K562 (cell line): ENCODE results near the gene MAGI2. TPM values are rescaled to one million over a fixed set of nuclear protein-coding genes. Genes with fewer than 3 reads are reported as not detected.

Source experiments
- ATAC-seq: fragments of 200-7000 bp; cut with Tn5 transposase; 3 replicates; pipeline ENCODE4 v1.9.1; 2020; ENCODE audit warnings: moderate library complexity
- BruUV-seq: library from RNA; stranded (reverse); fragments of 400-500 nt; replicated peaks from 2 replicates; lab custom pipeline; 2021; lab: Mats Ljungman, UMichigan
- CTCF ChIA-PET: fragments of 300-600 bp; formaldehyde crosslinking; extraction: SDS; loops from one replicate; lab custom pipeline; 2021; ENCODE audit warnings: low intra/inter-chr PET ratio; lab: Yijun Ruan, JAX
- POLR2A ChIA-PET: fragments of 300-600, 350-650 bp; sonication (Branson Sonifier 250); formaldehyde crosslinking; extraction: SDS; loops from one replicate; lab custom pipeline; 2021; ENCODE audit warnings: antibody characterized with exemption, inconsistent platforms; lab: Yijun Ruan, JAX
- DNase-seq, 4 experiments: peaks; one replicate each; pipeline versions ENCODE4 v3.0.0 to v3.0.0-alpha.2; 2011 to 2018; ENCODE audit warnings: low spot score in 3 of 4, mixed read lengths in 3 of 4; ENCODE audit errors: extremely low read depth in 1 of 4
- FAIRE-seq: peaks from 2 replicates; lab custom pipeline; 2011; peaks lifted over from hg19 to GRCh38; lab: Jason Lieb, UNC
- H2AFZ ChIP-seq: 2 replicates; pipeline ENCODE4 v1.6.0; 2011; ENCODE audit warnings: low read depth, low read length, control low read depth, inconsistent platforms
- H3K27ac ChIP-seq: fragments of 200-600 bp; 3 replicates; pipeline ENCODE4 v1.8.0; 2011; ENCODE audit warnings: low read depth, mild to moderate bottlenecking, control low read depth, inconsistent platforms, low read length, moderate library complexity, mixed read lengths; ENCODE audit errors: extremely low read depth
- H3K27me3 ChIP-seq, 2 experiments: fragments of 300-600 bp in 1 of 2; 2 replicates in 1 of 2; 3 replicates in 1 of 2; pipeline versions ENCODE4 v1.6.0 to v1.8.0; 2011; ENCODE audit warnings: inconsistent platforms in 2 of 2, low read length in 2 of 2, mild to moderate bottlenecking in 1 of 2, mixed read lengths in 1 of 2, moderate library complexity in 1 of 2; ENCODE audit not compliant: control insufficient read depth in 2 of 2, insufficient read depth in 2 of 2
- H3K36me3 ChIP-seq: fragments of 300-600 bp; 3 replicates; pipeline ENCODE4 v1.8.0; 2011; ENCODE audit warnings: mild to moderate bottlenecking, low read length, inconsistent platforms; ENCODE audit not compliant: control insufficient read depth, insufficient read depth
- H3K4me1 ChIP-seq, 2 experiments: fragments of 200-600 bp in 1 of 2; replicated peaks in 1 of 2; 2 replicates in 1 of 2; 3 replicates in 1 of 2; pipeline versions ENCODE4 v1.5.1 to v1.8.0; 2011; ENCODE audit warnings: inconsistent platforms in 2 of 2, low read length in 2 of 2, mild to moderate bottlenecking in 1 of 2, mixed read lengths in 1 of 2, moderate library complexity in 1 of 2; ENCODE audit not compliant: control insufficient read depth in 2 of 2, insufficient read depth in 2 of 2
- H3K4me2 ChIP-seq: 2 replicates; pipeline ENCODE4 v1.6.1; 2011; ENCODE audit warnings: low read length, control low read depth, inconsistent platforms, mixed read lengths; ENCODE audit not compliant: insufficient read depth
- H3K4me3 ChIP-seq: fragments of 200-600 bp; sonication (generic), shearing (Covaris generic); 2 replicates; pipeline ENCODE4 v1.5.1; 2016; ENCODE audit warnings: control low read depth, inconsistent platforms
- H3K79me2 ChIP-seq: fragments of 200-600 bp; 3 replicates; pipeline ENCODE4 v1.8.0; 2011; ENCODE audit warnings: low read length, inconsistent platforms; ENCODE audit not compliant: control insufficient read depth, insufficient read depth
- H3K9ac ChIP-seq, 2 experiments: 2 replicates each; pipeline versions ENCODE4 v1.6.0 to v1.6.1; 2011; ENCODE audit warnings: low read depth in 2 of 2, low read length in 2 of 2, control low read depth in 1 of 2, inconsistent platforms in 1 of 2, mild to moderate bottlenecking in 1 of 2, mixed read lengths in 1 of 2; ENCODE audit not compliant: insufficient read depth in 1 of 2
- H3K9me1 ChIP-seq: one replicate; pipeline ENCODE4 v1.6.0; 2011; ENCODE audit warnings: inconsistent platforms, mild to moderate bottlenecking, low read length, moderate library complexity; ENCODE audit not compliant: control insufficient read depth, insufficient read depth
- H3K9me3 ChIP-seq: replicated peaks from 2 replicates; pipeline ENCODE4 v1.5.1; 2011; ENCODE audit warnings: low read depth, low read length, inconsistent platforms; ENCODE audit not compliant: control insufficient read depth, insufficient read depth
- H4K20me1 ChIP-seq: replicated peaks from 2 replicates; pipeline ENCODE4 v1.6.1; 2011; ENCODE audit warnings: low read length, inconsistent platforms, mixed read lengths; ENCODE audit not compliant: control insufficient read depth, insufficient read depth
- ARNT ChIP-seq, 2 experiments: fragments of 450-650 bp; IDR thresholded peaks; 2 replicates each; pipeline ENCODE4 v1.6.1; 2016; ENCODE audit warnings: mild to moderate bottlenecking in 1 of 2
- CBFB ChIP-seq: sonication (generic); formaldehyde crosslinking; IDR thresholded peaks from 2 replicates; pipeline ENCODE4 v1.4.0; 2020; ENCODE audit warnings: mild to moderate bottlenecking, missing genetic modification reagents
- CBX1 ChIP-seq: sonication (generic); IDR thresholded peaks from 2 replicates; pipeline ENCODE4 v1.6.1; 2016; ENCODE audit warnings: antibody characterized with exemption, low read depth, mild to moderate bottlenecking
- DNMT1 ChIP-seq: fragments of 450-650 bp; IDR thresholded peaks from 2 replicates; pipeline ENCODE4 v1.6.1; 2016; ENCODE audit warnings: antibody characterized with exemption, mild to moderate bottlenecking
- HDGF ChIP-seq: fragments of 450-650 bp; IDR thresholded peaks from 2 replicates; pipeline ENCODE4 v1.6.1; 2016
- HNRNPL ChIP-seq: fragments of 200-400 bp; formaldehyde crosslinking; IDR thresholded peaks from 2 replicates; pipeline ENCODE4 v1.6.1; 2017; ENCODE audit warnings: low read depth, mild to moderate bottlenecking, low read length
- SMAD4 ChIP-seq: fragments of 250-450 bp; sonication (Bioruptor Pico); conservative IDR thresholded peaks from 2 replicates; pipeline ENCODE4 v1.8.0; 2021; ENCODE audit warnings: inconsistent platforms, mild to moderate bottlenecking, moderate library complexity
- ZC3H4 ChIP-seq: sonication (generic); formaldehyde crosslinking; IDR thresholded peaks from 2 replicates; pipeline ENCODE4 v1.9.0; 2021; ENCODE audit warnings: missing genetic modification reagents, borderline replicate concordance
- ZNF347 ChIP-seq: fragments of 450-650 bp; formaldehyde crosslinking; IDR thresholded peaks from 2 replicates; pipeline ENCODE4 v1.4.0; 2020; ENCODE audit warnings: low read depth, mild to moderate bottlenecking, moderate library complexity
- ZNF644 ChIP-seq: fragments of 200-800 bp; sonication (Bioruptor generic); IDR thresholded peaks from 2 replicates; pipeline ENCODE4 v1.6.1; 2016; ENCODE audit warnings: low read depth, missing genetic modification characterization, missing compliant biosample characterization
- in situ Hi-C: fragments of 300-500 bp; cut with MboI; formaldehyde crosslinking; loops from 4 replicates; pipeline ENCODE4 v1.15.0; 2018; ENCODE audit warnings: inconsistent platforms, mixed read lengths
- intact Hi-C: fragments of 100-400 bp; cut with micrococcal nuclease; formaldehyde crosslinking; loops from 2 replicates; pipeline ENCODE4 v1.14.2; 2022
- polyA plus RNA-seq, 8 experiments: library from polyadenylated mRNA; depleted of rRNA in 4 of 8; stranded (reverse) in 5 of 8; unstranded in 3 of 8; fragments of >200 nt; fragmentation: Nextera tagmentation in 2 of 8; fragmentation: Illumina TruSeq in 1 of 8; extraction: Ambion mirVana in 2 of 8; extraction: Trizol in 1 of 8; gene quantifications; 2 replicates each; pipeline versions ENCODE4 v1.2.1 to v1.2.3, GENCODE V29; 2011 to 2014; ENCODE audit warnings: inconsistent platforms in 1 of 8, missing spikeins in 1 of 8
- total RNA-seq, 7 experiments: library from RNA; depleted of rRNA in 6 of 7; stranded (reverse); fragments of >200 nt in 6 of 7; fragmentation: Illumina TruSeq in 2 of 7; extraction: Trizol in 2 of 7; gene quantifications; 2 replicates each; pipeline versions ENCODE4 v1.2.1 to v1.2.3, GENCODE V29; 2011 to 2021; ENCODE audit warnings: low replicate concordance in 1 of 7

The MAGI2 gene
- total and polyA plus RNA-seq, 9 of the 15 experiments (the other 6 are each of a cell fraction or from before 2014, with no cell fraction given) = 0.27 to 1.4 (median 0.70) TPM

DNA sequence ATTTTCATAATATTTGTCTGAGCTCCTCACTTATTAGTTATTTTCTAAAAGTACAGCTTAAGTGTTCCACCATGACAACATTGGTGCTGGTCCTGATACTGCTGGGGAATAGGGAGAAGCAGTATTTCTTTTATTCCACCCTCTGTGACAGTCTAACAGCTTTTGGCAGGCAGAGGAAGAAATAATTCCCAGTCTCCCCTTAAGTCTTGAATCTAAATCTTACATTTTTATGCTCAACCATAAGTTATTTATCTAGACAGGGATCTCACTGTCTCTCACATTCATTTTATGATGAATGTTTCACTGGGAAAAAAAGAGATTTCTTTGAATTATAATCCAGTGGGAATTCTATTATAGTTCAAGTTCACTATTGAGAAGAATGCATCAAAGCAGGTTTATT is 71.5 kb downstream of the MAGI2 start:
- ATAC-seq = no peak
- ChIA-PET POLR2A (no interaction called here), CTCF (no interaction called here)
- Histone ChIP-seq H3K9ac (no peak overlapping the region), H3K36me3 (no peaks in the 10 kb centered on the region), H3K27ac (no peak overlapping the region), H2AFZ (no peak overlapping the region), H3K4me2 (no peak overlapping the region), H3K4me1 (no peaks in the 10 kb centered on the region), H3K9me3 (no peaks in the 10 kb centered on the region), H3K79me2 (no peaks in the 10 kb centered on the region), H3K4me3 (no peak overlapping the region), H3K9me1 (no peaks in the 10 kb centered on the region), H4K20me1 (no peaks in the 10 kb centered on the region), H3K27me3 (no peaks in the 10 kb centered on the region)
- no TSS peak for BruUV-seq
- FAIRE-seq = no peak
- TF ChIP-seq ZNF644 (tag) (no peak), HDGF (no peak), CBFB (CRISPR knock-in tag) (no peak), HNRNPL (no peak), ZC3H4 (CRISPR knock-in tag) (no peak), ARNT (IDR thresholded peaks at IDR 0.05) (no peak), SMAD4 (CRISPR knock-in tag) (no peak), DNMT1 (no peak), CBX1 (no peak), ZNF347 (CRISPR knock-in tag) (no peak)
- intact Hi-C loops (no loop called here), in situ Hi-C loops (no loop called here)
- no peak for DNase-seq
